ENCODE results near the gene PSMA5. TPM values are rescaled to one million over a fixed set of nuclear protein-coding genes. Genes with fewer than 3 reads are reported as not detected.
"Not testable (repeated sequence)": the region's sequence is repeated elsewhere in the genome, so short reads cannot be mapped to it uniquely, and the experiment has no call there.

The PSMA5 gene
- total RNA-seq, 1 donor from 2014 or later = 25.7 TPM

DNA sequence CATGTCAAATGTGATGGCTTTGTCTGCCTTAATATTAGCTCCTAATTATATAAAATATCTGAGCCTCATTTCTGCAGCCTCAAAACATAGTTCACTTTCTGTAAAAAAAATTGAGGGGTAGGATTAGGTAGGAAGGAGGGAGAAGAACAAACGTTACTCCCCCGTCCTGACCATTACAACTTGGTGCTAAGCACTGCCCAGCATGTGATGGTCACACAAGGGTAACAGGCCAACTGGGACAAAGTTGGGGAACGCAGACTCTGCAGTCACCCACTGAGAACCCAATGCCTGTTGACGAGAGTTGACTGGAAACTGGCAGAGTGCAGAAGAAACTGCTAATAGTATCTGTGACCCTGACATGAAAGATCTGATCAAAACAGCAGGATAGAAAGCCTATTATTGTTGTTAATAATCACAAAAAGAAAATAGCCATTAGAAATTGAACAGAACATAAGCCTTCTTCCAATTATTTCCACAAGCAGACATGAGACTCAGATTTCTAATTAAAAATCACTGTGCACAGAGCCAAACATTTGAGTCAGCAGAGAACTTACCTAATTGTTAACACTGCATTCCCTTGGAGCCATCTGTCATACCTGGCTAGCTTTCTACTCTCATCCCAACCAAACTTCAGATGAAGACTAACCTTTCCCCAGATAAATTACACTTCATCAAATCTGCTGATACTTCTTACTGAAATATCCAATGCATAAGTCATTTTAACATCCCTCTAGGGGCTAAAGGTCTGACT, 34.0 kb downstream of the PSMA5 start:
- DNase-seq = no peak

DNA sequence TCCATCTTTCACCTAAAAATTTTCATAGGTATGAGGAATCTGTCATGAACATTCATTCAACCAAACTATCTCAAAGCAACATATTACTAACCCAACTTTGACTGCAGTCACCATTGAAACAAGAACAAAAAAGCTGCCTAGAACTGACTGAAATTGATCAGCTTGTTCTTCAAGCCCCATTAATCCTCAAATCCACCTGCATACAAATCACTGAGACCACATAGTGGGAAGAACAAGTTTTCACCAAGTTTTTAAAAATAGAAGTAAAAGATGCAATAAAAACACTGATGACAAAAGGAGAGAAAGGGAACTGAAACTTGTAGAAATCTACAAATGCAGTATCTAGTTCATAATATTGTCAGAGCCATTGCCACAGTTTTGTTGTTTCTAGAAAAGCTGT, 34.6 kb downstream of the PSMA5 start:
- DNase-seq = no peak

GRCh38 chr1:109391157-109391556, 35.1 kb downstream of the PSMA5 start:
- DNase-seq = no peak

- DNase-seq = no peak
Observed at GRCh38 chr1:109389638-109390341, 36.5 kb downstream of the PSMA5 start.

- no peak for DNase-seq
Observed at GRCh38 chr1:109388884-109389637, 37.2 kb downstream of the PSMA5 start.

DNA sequence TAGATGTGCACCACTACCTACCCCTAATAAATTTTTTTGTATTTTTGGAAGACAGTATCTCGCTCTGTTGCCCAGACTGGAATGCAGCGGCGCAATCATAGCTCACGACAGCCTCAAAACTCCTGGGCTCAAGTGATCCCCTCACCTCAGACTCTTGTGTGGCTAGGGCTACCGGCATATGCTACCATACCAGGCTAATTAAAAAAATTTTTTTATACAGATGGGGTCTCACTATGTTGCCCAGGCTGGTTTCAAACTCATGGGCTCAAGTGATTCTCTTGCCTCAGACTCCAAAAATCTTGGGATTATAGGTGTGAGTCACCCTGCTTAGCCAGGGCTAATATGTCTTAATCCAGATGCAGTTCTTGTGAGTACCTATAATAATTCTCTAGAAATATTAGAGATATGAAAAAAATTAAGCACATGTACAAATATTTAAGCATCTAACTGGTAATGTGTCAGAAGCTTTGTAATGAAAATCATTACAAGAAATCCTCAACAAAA, 38.0 kb downstream of the PSMA5 start:
- DNase-seq = no peak

GRCh38 chr1:109386054-109386717, 40.1 kb downstream of the PSMA5 start:
- DNase-seq = no peak

- DNase-seq = no peak
Observed at GRCh38 chr1:109385417-109385816, 40.8 kb downstream of the PSMA5 start.

DNA sequence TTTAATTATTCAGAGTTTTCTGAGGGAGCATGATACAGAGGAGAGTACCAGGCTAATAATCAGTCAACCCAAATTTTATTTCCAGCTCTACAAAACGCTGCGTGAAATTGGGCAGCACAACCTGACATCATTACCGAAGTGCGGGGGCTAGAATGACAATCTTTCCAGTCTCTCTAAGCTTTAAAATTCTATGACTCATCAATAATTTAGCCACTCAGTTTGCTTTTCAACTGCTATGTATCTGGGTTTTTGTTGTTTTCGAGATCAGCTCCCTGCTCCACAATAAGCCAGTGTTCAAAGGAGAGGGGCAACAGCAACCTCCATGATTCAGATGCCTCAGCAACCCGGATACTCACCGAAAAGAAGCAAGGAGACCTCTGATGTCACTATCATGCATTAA, 42.4 kb downstream of the PSMA5 start:
- no peak for DNase-seq

DNA sequence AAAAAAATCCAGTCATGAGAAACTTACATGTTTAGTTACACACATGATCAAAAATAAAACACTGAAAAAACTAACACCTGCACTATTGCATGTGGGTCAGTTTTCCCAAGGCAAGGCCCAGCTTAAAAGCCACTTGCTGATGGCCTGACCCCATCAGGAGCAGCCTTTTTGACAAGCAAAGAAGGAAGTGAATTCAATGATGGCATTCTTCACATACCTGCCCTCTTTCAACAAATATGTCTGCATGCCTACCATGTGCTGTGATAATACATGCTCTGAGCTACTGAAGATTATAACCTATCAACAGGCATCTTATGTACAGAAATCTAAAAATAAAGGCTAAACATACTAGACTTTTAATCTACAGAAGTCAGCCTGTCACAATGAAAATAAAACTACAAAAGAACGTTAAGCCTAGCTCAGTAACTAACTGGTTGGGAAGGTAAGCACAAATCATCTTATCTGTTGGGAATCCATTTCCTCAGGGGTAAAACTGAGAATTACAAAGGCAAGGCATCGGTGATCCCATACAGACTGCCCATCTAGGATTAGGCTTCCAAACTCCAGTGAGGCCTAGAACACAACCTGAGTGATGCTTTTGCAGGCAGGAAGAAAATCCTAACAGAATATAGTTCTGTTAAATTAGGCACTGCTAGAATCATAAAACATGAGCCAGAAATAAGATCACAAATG, 43.0 kb downstream of the PSMA5 start:
- no peak for DNase-seq

DNA sequence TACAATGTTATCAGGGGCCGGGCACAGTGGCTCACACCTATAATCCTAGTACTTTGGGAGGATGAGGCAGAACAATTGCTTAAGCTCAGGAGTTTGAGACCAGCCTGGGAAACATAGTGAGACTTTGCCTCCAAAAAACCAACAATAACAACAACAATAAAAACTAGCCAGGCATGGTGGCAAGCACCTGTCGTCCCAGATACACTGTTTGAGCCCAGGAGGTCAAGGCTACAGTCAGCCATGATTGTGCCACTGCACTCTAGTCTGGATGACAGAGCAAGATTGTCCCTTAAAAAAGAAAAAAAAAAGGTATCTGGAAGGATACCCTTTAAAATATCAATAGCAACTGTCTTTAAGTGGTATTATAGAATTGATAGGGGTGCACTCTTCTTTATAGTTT, 44.7 kb downstream of the PSMA5 start:
- DNase-seq = no peak

- DNase-seq = no peak
Observed at GRCh38 chr1:109379907-109380306, 46.3 kb downstream of the PSMA5 start.

GRCh38 chr1:109379422-109379821, 46.8 kb downstream of the PSMA5 start:
- no peak for DNase-seq

DNA sequence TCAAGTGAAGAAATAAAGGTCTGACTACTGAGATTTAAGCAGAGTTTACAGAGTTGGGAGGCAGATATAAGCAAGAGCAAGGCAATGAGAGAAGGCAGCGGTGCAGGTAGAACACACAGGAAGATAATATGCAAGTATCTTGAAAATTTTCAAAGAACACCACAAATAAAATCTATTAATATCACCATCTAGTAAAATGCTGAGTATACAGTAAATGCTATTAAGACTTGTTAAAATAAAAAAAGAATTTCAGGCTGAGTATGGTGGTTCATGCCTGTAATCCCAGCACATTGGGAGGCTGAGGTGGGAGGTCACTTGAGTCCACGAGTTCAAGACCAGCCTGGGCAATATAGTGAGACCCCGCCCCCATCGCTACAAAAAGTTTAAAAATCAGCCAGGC, 48.5 kb downstream of the PSMA5 start:
- no peak for DNase-seq

- not testable (repeated sequence) for DNase-seq
Observed at GRCh38 chr1:109373696-109374095, 52.6 kb downstream of the PSMA5 start.

DNA sequence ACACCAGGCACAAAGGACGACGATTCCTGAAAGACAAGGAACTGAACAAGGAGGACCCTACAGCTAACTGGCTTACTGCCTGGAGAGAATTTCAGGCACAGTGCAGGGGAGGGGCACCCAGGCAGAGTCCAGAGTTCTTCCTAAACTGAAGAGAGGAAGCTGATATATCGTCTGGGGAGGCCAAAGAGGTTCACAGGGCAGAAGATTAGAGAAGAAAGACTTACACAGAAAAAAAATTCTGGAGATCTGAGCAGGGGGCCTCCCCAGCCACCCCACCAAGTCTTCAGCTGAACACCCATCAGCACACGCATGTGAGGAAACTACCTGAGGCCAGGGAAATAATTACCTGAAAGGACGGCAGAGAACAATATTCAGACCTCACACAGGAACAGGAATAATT, 53.1 kb downstream of the PSMA5 start:
- no peak for DNase-seq

DNA sequence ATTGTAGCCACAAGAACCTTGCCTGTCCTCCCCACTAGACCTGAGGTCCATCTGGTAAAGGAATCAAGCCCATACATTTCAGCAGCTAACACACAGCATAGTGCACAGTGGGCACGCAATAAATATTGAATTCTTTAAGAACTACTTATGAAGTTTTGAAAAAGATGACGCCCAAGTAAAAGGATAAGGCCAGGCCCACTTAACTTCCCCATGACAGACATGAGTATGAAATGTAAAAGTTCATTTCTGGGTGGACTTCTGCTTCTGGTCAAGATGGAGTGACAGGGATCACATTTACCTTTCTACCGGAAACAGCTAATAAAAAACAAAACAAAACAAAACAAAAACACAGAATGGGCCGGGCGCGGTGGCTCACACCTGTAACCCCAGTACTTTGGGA, 54.0 kb downstream of the PSMA5 start:
- no peak for DNase-seq

- no peak for DNase-seq
Observed at GRCh38 chr1:109371341-109371739, 54.9 kb downstream of the PSMA5 start.

DNA sequence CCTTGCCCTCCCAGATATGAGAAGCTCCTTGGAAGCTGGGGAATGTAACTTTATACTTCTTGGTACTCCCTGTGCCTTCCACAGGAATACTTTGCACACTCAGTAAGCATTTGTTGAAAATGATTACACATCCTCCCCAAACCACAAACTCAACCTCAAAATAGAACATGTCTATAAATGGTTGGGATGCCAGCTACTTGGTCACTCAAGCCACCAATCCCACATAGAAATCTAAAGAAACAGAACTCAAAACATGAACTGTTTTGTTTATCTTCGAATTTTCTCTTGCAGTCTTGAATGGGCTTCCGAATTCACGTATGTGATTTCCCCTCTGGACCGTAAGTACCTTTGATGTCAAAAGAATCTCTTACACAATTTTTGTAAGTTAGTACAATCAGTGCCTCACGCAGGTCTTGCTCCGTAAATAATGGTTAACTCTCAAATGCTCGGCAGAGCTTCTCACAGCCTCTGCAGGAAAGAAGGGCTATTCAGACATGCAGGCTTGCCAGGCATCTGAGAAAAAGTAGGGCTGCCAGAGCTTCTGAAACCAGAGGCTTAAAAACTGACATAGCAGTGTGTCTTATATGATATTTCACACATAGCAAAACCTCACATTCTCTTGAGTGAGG, 55.4 kb downstream of the PSMA5 start:
- DNase-seq = peak; percentile 28

DNA sequence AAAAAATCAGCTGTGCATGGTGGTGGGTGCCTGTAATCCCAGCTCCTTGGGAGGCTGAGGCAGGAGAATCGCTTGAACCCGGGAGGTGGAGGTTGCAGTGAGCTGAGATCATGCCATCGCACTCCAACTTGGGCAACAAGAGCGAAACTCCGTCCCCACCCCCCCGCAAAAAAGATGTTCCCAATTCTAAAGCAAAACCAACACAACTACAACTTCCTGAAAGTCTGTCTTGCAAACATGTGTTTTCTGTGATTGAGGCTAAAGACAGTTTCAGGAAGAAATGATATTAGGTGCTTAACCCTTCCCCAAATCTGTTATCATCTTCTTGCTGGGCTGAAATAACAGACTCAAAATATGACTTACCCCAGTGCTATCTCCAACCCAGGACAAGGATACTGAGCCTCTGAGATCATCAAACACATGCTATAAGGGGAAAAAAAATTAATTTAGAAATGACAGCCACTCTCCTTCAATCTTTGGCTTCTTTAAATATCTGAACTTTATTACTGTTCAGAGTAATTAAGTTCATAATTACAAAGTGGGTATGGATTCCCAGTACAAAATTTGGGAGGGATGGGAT, 57.0 kb downstream of the PSMA5 start:
- DNase-seq = no peak

DNA sequence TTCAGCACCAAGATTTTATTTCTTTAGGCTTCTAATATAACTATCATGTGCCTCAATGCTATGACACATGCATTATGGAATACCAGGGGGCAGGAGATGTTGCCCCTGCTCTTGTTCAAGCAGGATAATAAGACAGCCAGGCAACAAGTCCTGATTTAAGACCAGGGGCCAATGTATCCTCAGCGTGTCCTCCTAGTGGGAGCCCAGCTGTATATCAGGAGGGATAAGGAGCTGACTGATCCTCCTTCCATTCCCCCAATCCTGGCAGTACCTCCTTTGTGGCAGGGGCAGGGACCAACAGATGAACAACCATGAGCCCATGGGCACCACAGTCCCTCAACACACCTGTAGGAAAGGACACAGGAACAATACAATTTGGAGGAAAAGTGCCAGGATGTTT, 57.8 kb downstream of the PSMA5 start:
- no peak for DNase-seq

Data from tongue (tissue), 2 donors.